ENCODE results near the gene LPIN1. TPM values are rescaled to one million over a fixed set of nuclear protein-coding genes. Genes with fewer than 3 reads are reported as not detected.

Gene LPIN1
- polyA plus RNA-seq, 2 of the 4 experiments (the other 2 are of a cell fraction) = 19.2 to 27.5 TPM

- peak; percentile 6 to 42; a peak in 3 of 6 replicates for ATAC-seq
- Histone ChIP-seq H3K27ac (peak overlapping the region; percentile 68 to 81), H3K4me1 (peaks cover 23% of the 10 kb centered on the region), H3K4me3 (no peak overlapping the region), H3K9me3 (no peaks in the 10 kb centered on the region), H3K4me2 (peak overlapping the region; percentile 64)
- ChIA-PET POLR2A (interaction anchor here (2.5 kb wide), 1 partner anchor 46 kb away, joined by 10 read pairs; no protein-coding TSS in a partner anchor), CTCF (interaction anchor here (0.8 to 35.7 kb wide), 9 partner anchors 9 to 172 kb away, joined by 3 to 700 read pairs (median 9); no protein-coding TSS in a partner anchor)
- FAIRE-seq = no peak
- no peak for DNase-seq (ENCODE audit: low read depth in 1 of 2, low spot score in 1 of 2)
- TF ChIP-seq FOSL2 (IDR thresholded peaks at IDR 0.05) (no peak), FOSL2 (CRISPR knock-in tag; IDR thresholded peaks at IDR 0.05) (no peak), NPAS2 (CRISPR knock-in tag; IDR thresholded peaks at IDR 0.05; ENCODE audit: borderline replicate concordance) (no peak), MAX (IDR thresholded peaks at IDR 0.05) (0 out of 2 replicates have a peak, but pooled peaks have one; percentile 11), TFCP2L1 (CRISPR knock-in tag; IDR thresholded peaks at IDR 0.05) (no peak), RARB (CRISPR knock-in tag; IDR thresholded peaks at IDR 0.05) (no peak)
- whole genome bisulfite sequencing (ENCODE audit: missing lambda C conversion rate) = 87% methylated on average over 24 of the region's 24 CpGs
These were observed 48.2 kb upstream of the LPIN1 start for GRCh38 chr2:11698009-11698922.

GRCh38 chr2:11699686-11700670 lies 46.5 kb upstream of the LPIN1 start:
- WGBS (ENCODE audit: missing lambda C conversion rate) = 65% methylated on average over 9 of the region's 9 CpGs
- DNase-seq (ENCODE audit: low read depth in 1 of 2, low spot score in 1 of 2) = no peak

More at GRCh38 chr2:11699686-11700670, 46.5 kb upstream of the LPIN1 start:
- CTCF ChIA-PET = interaction anchor here (0.6 to 35.7 kb wide), 10 partner anchors 8 to 111 kb away, joined by 3 to 700 read pairs (median 6); no protein-coding TSS in a partner anchor
- TF ChIP-seq TP53 (CRISPR knock-in tag; IDR thresholded peaks at IDR 0.05) (no peak), FOSL2 (IDR thresholded peaks at IDR 0.05) (no peak), FOSL2 (CRISPR knock-in tag; IDR thresholded peaks at IDR 0.05) (no peak), GATA3 (IDR thresholded peaks at IDR 0.05; ENCODE audit: borderline replicate concordance) (no peak), E2F6 (IDR thresholded peaks at IDR 0.05; ENCODE audit: borderline replicate concordance, low read depth) (no peak), PHF8 (IDR thresholded peaks at IDR 0.05; ENCODE audit: borderline replicate concordance, low read depth) (no peak), RAD21 (conservative IDR thresholded peaks at IDR 0.05 in 1 of 2, IDR thresholded peaks at IDR 0.05 in 1 of 2) (no peak), BCL3 (IDR thresholded peaks at IDR 0.05) (no peak), HMGXB4 (CRISPR knock-in tag; IDR thresholded peaks at IDR 0.05; ENCODE audit: borderline replicate concordance) (no peak), FOXS1 (CRISPR knock-in tag; IDR thresholded peaks at IDR 0.05) (no peak), POLR2AphosphoS2 (conservative IDR thresholded peaks at IDR 0.05; ENCODE audit: low read length) (no peak), CEBPB (IDR thresholded peaks at IDR 0.05) (no peak), RFX5 (IDR thresholded peaks at IDR 0.05) (no peak), PBX3 (IDR thresholded peaks at IDR 0.05) (no peak), MAZ (IDR thresholded peaks at IDR 0.05; ENCODE audit: borderline replicate concordance, low read depth, low read length) (no peak), RARB (CRISPR knock-in tag; IDR thresholded peaks at IDR 0.05) (no peak), CTCF (IDR thresholded peaks at IDR 0.05) (no peak), HEYL (CRISPR knock-in tag; IDR thresholded peaks at IDR 0.05) (no peak), MYC (IDR thresholded peaks at IDR 0.05; ENCODE audit: borderline replicate concordance, low read length) (no peak)
- Histone ChIP-seq H3K27ac (peak overlapping the region in 1 of 2 experiments; percentile 6; a peak in 1 of 6 replicates), H3K4me3 (no peak overlapping the region), H3K9me3 (no peaks in the 10 kb centered on the region), H3K4me2 (no peak overlapping the region), H3K4me1 (peaks cover 23% of the 10 kb centered on the region)
- FAIRE-seq (no peak), ATAC-seq (no peak)
- POLR2A ChIA-PET = no interaction called here

Measured in A549 (cell line).